Panc1 (cell line): ENCODE measurements around the gene MAP2K1. TPM values are rescaled to one million over a fixed set of nuclear protein-coding genes. Genes with fewer than 3 reads are reported as not detected.

Experiments used
- ATAC-seq: fragments of 200-7000 bp; cut with Tn5 transposase; 2 replicates; pipeline ENCODE4 v1.9.1; 2020; ENCODE audit warnings: mild to moderate bottlenecking, moderate library complexity
- BruUV-seq: library from RNA; stranded (reverse); fragments of 400-500 nt; replicated peaks from 2 replicates; lab custom pipeline; 2021; lab: Mats Ljungman, UMichigan
- CTCF ChIA-PET: fragments of 300-600 bp; sonication (Branson Sonifier 250); formaldehyde crosslinking; loops from one replicate; lab custom pipeline; 2022; ENCODE audit warnings: antibody characterized with exemption; lab: Charles Lee
- POLR2A ChIA-PET: fragments of 300-600 bp; sonication (Branson Sonifier 250); formaldehyde crosslinking; loops from one replicate; lab custom pipeline; 2022; ENCODE audit warnings: antibody characterized with exemption; lab: Charles Lee
- DNase-seq: peaks from one replicate; pipeline ENCODE4 v3.0.0-alpha.2; 2010; ENCODE audit warnings: low read depth, low spot score
- H3K27ac ChIP-seq: 2 replicates; pipeline ENCODE4 v1.5.1; 2011; ENCODE audit warnings: mild to moderate bottlenecking, low read length, inconsistent platforms
- H3K27me3 ChIP-seq: fragments of 200-500 bp; sonication (Bioruptor generic); 2 replicates; pipeline ENCODE4 v1.6.0; 2014; ENCODE audit warnings: low read length, inconsistent platforms; ENCODE audit not compliant: control insufficient read depth, insufficient read depth
- H3K36me3 ChIP-seq: fragments of 200-500 bp; sonication (Bioruptor generic); 2 replicates; pipeline ENCODE4 v1.5.1; 2014; ENCODE audit warnings: inconsistent platforms, mild to moderate bottlenecking, low read length, moderate library complexity; ENCODE audit not compliant: control insufficient read depth, insufficient read depth
- H3K4me1 ChIP-seq: 2 replicates; pipeline ENCODE4 v1.5.1; 2011; ENCODE audit warnings: inconsistent platforms, mild to moderate bottlenecking, low read length, moderate library complexity; ENCODE audit not compliant: control insufficient read depth, insufficient read depth
- H3K4me3 ChIP-seq, 2 experiments: 2 replicates each; pipeline ENCODE4 v1.5.1; 2011 to 2012; ENCODE audit warnings: low read depth in 2 of 2, low read length in 2 of 2, mild to moderate bottlenecking in 2 of 2, inconsistent platforms in 1 of 2, moderate library complexity in 1 of 2
- H3K9me3 ChIP-seq: fragments of 200-500 bp; sonication (Bioruptor generic); 2 replicates; pipeline ENCODE4 v1.5.1; 2014; ENCODE audit warnings: low read depth, mild to moderate bottlenecking, inconsistent platforms, low read length, moderate library complexity; ENCODE audit not compliant: control insufficient read depth, insufficient read depth
- POLR2AphosphoS5 ChIP-seq: IDR thresholded peaks from 2 replicates; pipeline ENCODE4 v1.6.1; 2012; ENCODE audit warnings: mild to moderate bottlenecking, low read depth, low read length, moderate library complexity
- SIN3A ChIP-seq: IDR thresholded peaks from 2 replicates; pipeline ENCODE4 v1.6.1; 2012; ENCODE audit warnings: low read depth, mild to moderate bottlenecking, low read length, moderate library complexity, borderline replicate concordance; ENCODE audit not compliant: insufficient read depth
- TCF7L2 ChIP-seq: IDR thresholded peaks from 2 replicates; pipeline ENCODE4 v1.6.1; 2011; ENCODE audit warnings: mild to moderate bottlenecking, low read depth, low read length, inconsistent platforms
- in situ Hi-C: cut with HindIII; loops from 2 replicates; pipeline ENCODE4 v1.10.0; 2016; ENCODE audit warnings: low sequenced_read_pairs, low pct_unique_long_range_greater_than_20kb
- intact Hi-C: fragments of 100-400 bp; cut with micrococcal nuclease; formaldehyde crosslinking; loops from one replicate; pipeline ENCODE4 v1.10.0; 2022; ENCODE audit not compliant: unreplicated experiment
- total RNA-seq: library from RNA; stranded (reverse); gene quantifications from one replicate; pipeline ENCODE4 v1.2.1, GENCODE V29; 2021; ENCODE audit not compliant: unreplicated experiment
- TF ChIP-seq, protein P1 (sequence below): fragments of 450-650 bp; IDR thresholded peaks from 2 replicates; pipeline ENCODE4 v1.5.1; 2017; ENCODE audit warnings: mild to moderate bottlenecking
- TF ChIP-seq, protein P2 (sequence below), 2 experiments: IDR thresholded peaks; 2 replicates each; pipeline ENCODE4 v1.6.1; 2011 to 2012; ENCODE audit warnings: low read depth in 2 of 2, control low read depth in 1 of 2, low read length in 1 of 2, mild to moderate bottlenecking in 1 of 2, moderate library complexity in 1 of 2; ENCODE audit not compliant: insufficient read depth in 1 of 2

The MAP2K1 gene
- total RNA-seq, 1 experiment from 2014 or later: 67.9 TPM

DNA sequence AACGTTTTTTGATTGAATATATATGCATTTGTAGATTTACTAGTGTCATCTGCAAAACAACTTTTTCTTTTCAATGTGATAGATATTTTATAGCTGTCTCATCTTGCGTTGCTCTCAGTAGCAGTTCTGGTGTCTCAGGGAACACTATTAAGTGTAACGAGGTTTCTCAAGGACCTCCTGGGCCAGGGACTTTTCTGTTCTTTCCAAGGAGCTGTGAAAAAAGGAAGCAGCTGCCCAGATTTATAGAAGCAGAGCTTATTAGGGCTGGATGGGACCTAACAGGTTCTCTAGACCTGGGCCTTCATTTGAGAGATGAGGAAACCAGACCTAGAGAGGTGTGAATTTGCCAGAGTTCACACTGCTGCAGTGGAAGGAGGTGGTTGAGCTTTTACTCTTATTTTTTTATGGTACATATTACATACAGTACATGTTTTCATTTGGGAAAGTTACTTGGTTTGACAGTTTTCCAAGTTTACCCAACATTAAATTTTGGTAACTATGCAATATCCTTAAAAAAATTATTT lies 16.1 kb downstream of the MAP2K1 start:
- intact Hi-C loops: no loop called here
- TF ChIP-seq, protein P1, sequence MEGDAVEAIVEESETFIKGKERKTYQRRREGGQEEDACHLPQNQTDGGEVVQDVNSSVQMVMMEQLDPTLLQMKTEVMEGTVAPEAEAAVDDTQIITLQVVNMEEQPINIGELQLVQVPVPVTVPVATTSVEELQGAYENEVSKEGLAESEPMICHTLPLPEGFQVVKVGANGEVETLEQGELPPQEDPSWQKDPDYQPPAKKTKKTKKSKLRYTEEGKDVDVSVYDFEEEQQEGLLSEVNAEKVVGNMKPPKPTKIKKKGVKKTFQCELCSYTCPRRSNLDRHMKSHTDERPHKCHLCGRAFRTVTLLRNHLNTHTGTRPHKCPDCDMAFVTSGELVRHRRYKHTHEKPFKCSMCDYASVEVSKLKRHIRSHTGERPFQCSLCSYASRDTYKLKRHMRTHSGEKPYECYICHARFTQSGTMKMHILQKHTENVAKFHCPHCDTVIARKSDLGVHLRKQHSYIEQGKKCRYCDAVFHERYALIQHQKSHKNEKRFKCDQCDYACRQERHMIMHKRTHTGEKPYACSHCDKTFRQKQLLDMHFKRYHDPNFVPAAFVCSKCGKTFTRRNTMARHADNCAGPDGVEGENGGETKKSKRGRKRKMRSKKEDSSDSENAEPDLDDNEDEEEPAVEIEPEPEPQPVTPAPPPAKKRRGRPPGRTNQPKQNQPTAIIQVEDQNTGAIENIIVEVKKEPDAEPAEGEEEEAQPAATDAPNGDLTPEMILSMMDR: no peak
- TF ChIP-seq POLR2AphosphoS5: no peak
- TF ChIP-seq, protein P2, sequence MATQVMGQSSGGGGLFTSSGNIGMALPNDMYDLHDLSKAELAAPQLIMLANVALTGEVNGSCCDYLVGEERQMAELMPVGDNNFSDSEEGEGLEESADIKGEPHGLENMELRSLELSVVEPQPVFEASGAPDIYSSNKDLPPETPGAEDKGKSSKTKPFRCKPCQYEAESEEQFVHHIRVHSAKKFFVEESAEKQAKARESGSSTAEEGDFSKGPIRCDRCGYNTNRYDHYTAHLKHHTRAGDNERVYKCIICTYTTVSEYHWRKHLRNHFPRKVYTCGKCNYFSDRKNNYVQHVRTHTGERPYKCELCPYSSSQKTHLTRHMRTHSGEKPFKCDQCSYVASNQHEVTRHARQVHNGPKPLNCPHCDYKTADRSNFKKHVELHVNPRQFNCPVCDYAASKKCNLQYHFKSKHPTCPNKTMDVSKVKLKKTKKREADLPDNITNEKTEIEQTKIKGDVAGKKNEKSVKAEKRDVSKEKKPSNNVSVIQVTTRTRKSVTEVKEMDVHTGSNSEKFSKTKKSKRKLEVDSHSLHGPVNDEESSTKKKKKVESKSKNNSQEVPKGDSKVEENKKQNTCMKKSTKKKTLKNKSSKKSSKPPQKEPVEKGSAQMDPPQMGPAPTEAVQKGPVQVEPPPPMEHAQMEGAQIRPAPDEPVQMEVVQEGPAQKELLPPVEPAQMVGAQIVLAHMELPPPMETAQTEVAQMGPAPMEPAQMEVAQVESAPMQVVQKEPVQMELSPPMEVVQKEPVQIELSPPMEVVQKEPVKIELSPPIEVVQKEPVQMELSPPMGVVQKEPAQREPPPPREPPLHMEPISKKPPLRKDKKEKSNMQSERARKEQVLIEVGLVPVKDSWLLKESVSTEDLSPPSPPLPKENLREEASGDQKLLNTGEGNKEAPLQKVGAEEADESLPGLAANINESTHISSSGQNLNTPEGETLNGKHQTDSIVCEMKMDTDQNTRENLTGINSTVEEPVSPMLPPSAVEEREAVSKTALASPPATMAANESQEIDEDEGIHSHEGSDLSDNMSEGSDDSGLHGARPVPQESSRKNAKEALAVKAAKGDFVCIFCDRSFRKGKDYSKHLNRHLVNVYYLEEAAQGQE (IDR thresholded peaks at IDR 0.05; ENCODE audit: insufficient read depth in 1 of 2, low read depth in 2 of 2, low read length in 1 of 2): no peak
- no peak for TF ChIP-seq SIN3A
- TF ChIP-seq TCF7L2: no peak
- no peak overlapping the region for H3K27ac ChIP-seq
- in situ Hi-C loops: no loop called here
- H3K27me3 ChIP-seq: no peaks in the 10 kb centered on the region
- ChIA-PET POLR2A (no interaction called here), CTCF (interaction anchor here (0.5 kb wide), 1 partner anchor 15 kb away, joined by 4 read pairs; no protein-coding TSS in a partner anchor)
- no peak overlapping the region for H3K4me3 ChIP-seq
- no peaks in the 10 kb centered on the region for H3K9me3 ChIP-seq
- no TSS peak for BruUV-seq
- H3K36me3 ChIP-seq: no peaks in the 10 kb centered on the region
- ATAC-seq (no peak), DNase-seq (no peak)
- H3K4me1 ChIP-seq: no peaks in the 10 kb centered on the region

DNA sequence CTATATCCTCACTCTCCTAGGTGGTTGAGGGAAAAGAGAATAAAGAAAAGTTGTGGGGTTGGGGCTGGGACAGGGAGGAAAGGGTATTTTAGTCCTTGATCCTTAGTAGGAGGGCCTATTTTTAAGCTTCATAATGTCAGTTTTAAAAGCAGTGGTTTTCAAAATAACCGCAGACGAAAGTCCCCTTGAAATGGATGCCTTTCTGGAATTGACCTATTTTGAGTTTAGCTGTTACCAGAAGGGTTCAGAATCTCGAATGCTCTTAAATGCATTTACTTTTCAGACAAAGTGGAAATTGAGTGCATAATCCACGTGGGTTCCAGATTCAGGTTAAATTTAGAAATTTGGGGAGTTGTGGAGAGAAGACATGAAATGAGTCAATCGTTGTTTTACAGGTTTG lies 16.6 kb downstream of the MAP2K1 start:
- intact Hi-C loops (no loop called here), in situ Hi-C loops (no loop called here)
- no TSS peak for BruUV-seq
- no peaks in the 10 kb centered on the region for H3K4me1 ChIP-seq
- ATAC-seq: no peak
- no peaks in the 10 kb centered on the region for H3K27me3 ChIP-seq
- ChIA-PET POLR2A (no interaction called here), CTCF (interaction anchor here (0.5 kb wide), 1 partner anchor 15 kb away, joined by 4 read pairs; no protein-coding TSS in a partner anchor)
- no peaks in the 10 kb centered on the region for H3K9me3 ChIP-seq
- no peak overlapping the region for H3K4me3 ChIP-seq
- H3K36me3 ChIP-seq: no peaks in the 10 kb centered on the region
- TF ChIP-seq, protein P2 (IDR thresholded peaks at IDR 0.05; ENCODE audit: insufficient read depth in 1 of 2, low read depth in 2 of 2, low read length in 1 of 2): no peak
- TF ChIP-seq SIN3A (no peak), POLR2AphosphoS5 (no peak)
- TF ChIP-seq, protein P1: no peak
- no peak overlapping the region for H3K27ac ChIP-seq
- no peak for DNase-seq
